AG10803 (cell line): ENCODE measurements around the gene TTLL12.

ENCODE experiments used
- DNase-seq: peaks from one replicate; pipeline ENCODE4 v3.0.0; 2010; ENCODE audit warnings: low read depth
- H3K4me3 ChIP-seq: 2 replicates; pipeline ENCODE4 v1.5.1; 2011; ENCODE audit warnings: mild to moderate bottlenecking, low read length, control low read depth
- TF ChIP-seq, protein P1 (sequence below): conservative IDR thresholded peaks from 2 replicates; pipeline ENCODE4 v1.5.1; 2011; ENCODE audit warnings: mild to moderate bottlenecking, low read length, control low read depth, inconsistent platforms

Gene TTLL12

GRCh38 chr22:43172191-43172590 is 14.7 kb downstream of the TTLL12 start:
- no peak for DNase-seq
- H3K4me3 ChIP-seq = no peak overlapping the region
- TF ChIP-seq, protein P1, sequence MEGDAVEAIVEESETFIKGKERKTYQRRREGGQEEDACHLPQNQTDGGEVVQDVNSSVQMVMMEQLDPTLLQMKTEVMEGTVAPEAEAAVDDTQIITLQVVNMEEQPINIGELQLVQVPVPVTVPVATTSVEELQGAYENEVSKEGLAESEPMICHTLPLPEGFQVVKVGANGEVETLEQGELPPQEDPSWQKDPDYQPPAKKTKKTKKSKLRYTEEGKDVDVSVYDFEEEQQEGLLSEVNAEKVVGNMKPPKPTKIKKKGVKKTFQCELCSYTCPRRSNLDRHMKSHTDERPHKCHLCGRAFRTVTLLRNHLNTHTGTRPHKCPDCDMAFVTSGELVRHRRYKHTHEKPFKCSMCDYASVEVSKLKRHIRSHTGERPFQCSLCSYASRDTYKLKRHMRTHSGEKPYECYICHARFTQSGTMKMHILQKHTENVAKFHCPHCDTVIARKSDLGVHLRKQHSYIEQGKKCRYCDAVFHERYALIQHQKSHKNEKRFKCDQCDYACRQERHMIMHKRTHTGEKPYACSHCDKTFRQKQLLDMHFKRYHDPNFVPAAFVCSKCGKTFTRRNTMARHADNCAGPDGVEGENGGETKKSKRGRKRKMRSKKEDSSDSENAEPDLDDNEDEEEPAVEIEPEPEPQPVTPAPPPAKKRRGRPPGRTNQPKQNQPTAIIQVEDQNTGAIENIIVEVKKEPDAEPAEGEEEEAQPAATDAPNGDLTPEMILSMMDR = no peak

- no peak overlapping the region for H3K4me3 ChIP-seq
- no peak for DNase-seq
- TF ChIP-seq, protein P1 = no peak
These were observed 15.3 kb downstream of the TTLL12 start for GRCh38 chr22:43171607-43172006.

DNA sequence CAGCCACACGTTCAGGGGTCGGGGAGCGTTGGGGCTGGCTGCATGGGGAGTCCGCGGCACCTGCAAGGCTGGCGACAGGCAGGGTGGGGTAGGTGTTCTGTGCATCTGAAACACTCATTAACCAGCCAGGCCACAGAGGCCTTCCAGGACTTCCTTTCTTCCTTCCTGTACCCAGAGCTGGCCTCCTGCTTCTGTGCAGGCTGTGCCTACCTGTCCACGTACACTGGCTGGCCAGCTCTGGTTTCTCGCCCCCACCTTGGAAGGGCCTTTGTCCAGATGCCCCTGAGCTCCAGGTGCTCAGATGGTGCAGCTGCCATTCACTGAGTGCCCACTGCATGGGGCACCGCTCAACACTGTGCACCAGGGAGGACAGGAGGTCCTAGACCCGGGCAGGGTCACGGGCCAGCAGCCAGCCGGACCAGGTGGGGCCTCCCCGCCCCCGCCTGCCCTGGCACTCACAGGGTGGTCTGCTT is 15.9 kb downstream of the TTLL12 start:
- H3K4me3 ChIP-seq = no peak overlapping the region
- no peak for DNase-seq
- TF ChIP-seq, protein P1 = no peak

DNA sequence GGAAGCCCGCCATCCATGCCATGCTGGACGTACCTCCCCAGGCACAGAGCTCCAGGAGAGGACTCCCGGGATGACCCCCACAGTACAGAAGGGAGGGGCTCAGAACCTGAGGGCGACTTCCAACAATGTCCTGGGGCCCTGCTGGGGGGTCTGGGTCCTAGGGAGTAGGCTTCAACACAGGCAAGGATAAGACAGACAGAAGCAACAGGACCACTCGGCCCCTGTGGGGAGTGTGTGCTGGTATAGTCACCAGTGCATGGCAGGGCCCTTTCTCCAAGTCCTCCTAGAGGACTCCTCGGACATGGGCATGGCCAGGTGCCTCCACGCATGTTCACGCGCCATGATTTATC is 16.8 kb downstream of the TTLL12 start:
- TF ChIP-seq, protein P1 = no peak
- no peak for DNase-seq
- no peak overlapping the region for H3K4me3 ChIP-seq

DNA sequence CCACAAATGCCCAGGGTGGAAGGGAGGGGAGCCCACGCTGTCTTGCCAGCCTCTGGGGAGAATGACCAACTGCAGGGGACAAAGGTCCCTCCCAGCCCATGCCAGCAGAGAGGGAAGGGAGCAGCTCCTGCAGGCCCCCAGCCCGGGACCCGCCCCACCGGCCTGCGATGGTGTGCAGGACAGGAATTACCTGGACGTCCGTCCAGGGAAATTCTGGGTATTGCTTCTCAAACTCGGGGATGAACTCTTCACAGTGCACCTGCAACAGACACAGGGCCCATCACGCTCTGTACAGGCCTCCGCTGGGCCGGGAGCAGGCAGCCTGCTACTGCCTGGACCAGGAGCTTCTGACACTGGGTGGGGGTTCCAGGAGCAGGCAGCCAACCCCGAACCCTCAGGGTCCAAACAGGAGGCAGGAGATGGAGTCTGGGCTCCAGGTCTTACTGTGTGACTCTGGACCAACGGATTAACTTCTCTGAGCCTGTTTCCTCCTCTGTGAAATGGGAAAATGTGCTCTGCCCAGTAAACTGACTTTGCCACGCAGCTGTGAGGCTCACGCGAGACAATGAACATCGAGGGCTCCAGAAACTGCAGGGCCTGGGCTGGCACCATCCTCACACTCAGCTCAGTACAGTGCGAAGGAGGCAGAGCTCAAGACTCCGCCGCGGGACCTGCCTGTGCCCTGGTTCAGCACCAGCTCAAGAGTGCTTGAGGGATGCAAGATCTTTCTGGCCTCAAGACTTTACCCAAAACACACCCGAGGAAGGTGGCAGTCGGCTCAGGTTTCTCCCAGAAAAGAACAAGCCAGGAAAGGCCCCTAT is 17.4 kb downstream of the TTLL12 start:
- H3K4me3 ChIP-seq = no peak overlapping the region
- TF ChIP-seq, protein P1 = no peak
- DNase-seq = no peak

- TF ChIP-seq, protein P1 = no peak
- DNase-seq = peak; percentile 70
- no peak overlapping the region for H3K4me3 ChIP-seq
These were observed 18.2 kb downstream of the TTLL12 start for GRCh38 chr22:43168471-43169309.
